ENCODE measurements around the gene BRAF. TPM values are rescaled to one million over a fixed set of nuclear protein-coding genes. Genes with fewer than 3 reads are reported as not detected.
"Not testable (repeated sequence)": the region's sequence is repeated elsewhere in the genome, so short reads cannot be mapped to it uniquely, and the experiment has no call there.

The BRAF gene
- total and polyA plus RNA-seq, 11 donors = 6.7 to 33.5 (median 23.4) TPM

DNA sequence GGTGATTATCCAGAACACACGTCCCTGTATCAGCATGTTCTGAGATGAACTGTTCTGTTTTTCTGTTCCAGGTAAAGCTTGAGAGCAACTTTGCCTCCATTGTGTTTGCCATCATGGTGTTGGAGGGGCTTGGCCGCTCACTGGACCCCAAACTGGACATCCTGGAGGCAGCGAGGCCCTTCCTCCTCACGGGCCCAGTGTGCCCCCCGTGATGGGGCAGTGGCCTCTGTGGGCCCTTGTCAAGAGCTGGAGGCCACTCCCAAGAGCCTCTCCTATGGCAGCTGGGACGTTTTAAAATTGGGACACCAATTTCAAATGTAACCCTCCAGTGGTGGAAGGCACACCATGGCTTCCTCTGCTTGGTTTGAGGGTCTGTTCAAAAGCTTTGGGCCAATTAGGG lies 230.1 kb downstream of the BRAF start:
- DNase-seq (no peak), ATAC-seq (no peak)
- intact Hi-C loops (cut with DNase I) = loop anchor here in 3 of 10 donors (2.0 to 10.0 kb wide), 3 partner anchors 20 to 320 kb away; partner anchors contain the start of genes BRAF (in 3 of the 3) and MRPS33 (in 1 of the 3)
- Histone ChIP-seq H3K36me3 (peaks cover 0 to 28% (median 14%) of the 10 kb centered on the region in 9 donors), H3K4me1 (peaks cover 4 to 31% (median 22%) of the 10 kb centered on the region in 12 donors), H3K27me3 (no peaks in the 10 kb centered on the region), H3K4me3 (no peak overlapping the region), H3K9me3 (no peaks in the 10 kb centered on the region), H3K27ac (no peak overlapping the region)
- TF ChIP-seq POLR2A (IDR thresholded peaks at IDR 0.05) (no peak), CTCF (IDR thresholded peaks at IDR 0.05) (no peak)
- WGBS, 4 donors = 91 to 98% (median 92%) methylated on average over 6 of the region's 6 CpGs

DNA sequence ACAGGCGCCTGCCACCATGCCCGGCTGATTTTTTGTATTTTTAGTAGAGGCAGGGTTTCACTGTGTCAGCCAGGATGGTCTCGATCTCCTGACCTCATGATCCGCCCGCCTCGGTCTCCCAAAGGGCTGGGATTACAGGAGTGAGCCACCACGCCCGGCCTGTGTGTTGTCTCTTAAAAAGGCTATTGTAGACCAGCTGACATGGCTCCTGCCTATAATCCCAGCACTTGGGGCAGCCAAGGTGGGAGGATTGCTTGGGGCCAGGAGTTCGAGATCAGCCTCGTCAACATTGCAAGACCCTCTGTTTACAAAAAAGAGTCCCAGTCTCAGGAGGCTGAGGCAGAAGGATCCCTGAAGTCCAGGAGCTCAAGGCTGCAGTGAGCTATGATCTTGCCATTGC lies 230.9 kb downstream of the BRAF start:
- H3K9me3 ChIP-seq, ATAC-seq, DNase-seq, H3K27me3 ChIP-seq, H3K27ac ChIP-seq, H3K4me3 ChIP-seq: not testable (repeated sequence)
- intact Hi-C loops (cut with DNase I) = loop anchor here in 3 of 10 donors (2.0 to 10.0 kb wide), 3 partner anchors 19 to 321 kb away; partner anchors contain the start of genes BRAF (in 3 of the 3) and MRPS33 (in 1 of the 3)
- Histone ChIP-seq H3K4me1 (peaks cover 4 to 23% (median 18%) of the 10 kb centered on the region in 12 donors), H3K36me3 (peaks cover 0 to 31% (median 20%) of the 10 kb centered on the region in 9 donors)
- 86 to 96% (median 95%) methylated on average over 9 to 10 of the region's 10 CpGs for WGBS, 4 donors

DNA sequence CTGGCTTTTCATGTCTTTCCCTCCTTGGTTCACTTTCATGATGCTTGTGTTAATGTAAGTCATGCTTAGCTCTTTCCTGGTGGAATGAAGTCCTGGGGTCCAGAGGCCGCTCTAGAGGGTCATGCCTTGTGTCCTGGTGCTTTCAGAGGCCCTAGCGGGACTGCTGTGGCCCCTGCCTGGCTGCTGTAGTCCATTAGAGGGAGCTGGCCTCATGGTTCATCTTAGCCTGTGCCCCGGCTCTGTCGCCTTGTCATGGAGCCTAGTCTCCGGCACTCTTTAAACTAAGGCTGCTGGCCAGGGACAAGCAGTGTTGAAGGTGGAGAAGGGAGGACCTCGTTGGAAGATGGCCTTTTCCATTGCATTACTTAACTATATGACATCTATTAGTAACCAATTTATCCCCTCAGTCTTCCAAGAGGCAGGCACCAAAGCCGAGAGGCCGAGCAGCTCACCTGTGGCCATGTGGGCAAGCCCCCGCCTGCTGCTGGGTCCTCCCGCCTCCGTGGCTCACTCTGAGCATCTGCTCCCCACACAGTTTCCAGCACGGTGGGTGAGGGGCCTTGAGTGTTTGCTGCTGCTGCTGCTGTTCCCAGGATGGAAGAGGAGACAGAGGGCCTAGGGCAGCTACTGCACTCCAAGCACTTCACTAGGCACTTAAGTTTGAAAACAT lies 233.2 kb downstream of the BRAF start:
- ATAC-seq (no peak), DNase-seq (no peak)
- H3K36me3 ChIP-seq = peaks cover 0 to 46% (median 38%) of the 10 kb centered on the region in 9 donors
- no peak overlapping the region for H3K27ac ChIP-seq
- peaks cover 0 to 8% (median 5%) of the 10 kb centered on the region in 12 donors for H3K4me1 ChIP-seq
- H3K4me3 ChIP-seq = no peak overlapping the region
- intact Hi-C loops (cut with DNase I) = loop anchor here in 3 of 10 donors (10.0 kb wide), 2 partner anchors 233 to 323 kb away; partner anchors contain the start of genes BRAF (in 3 of the 3) and MRPS33 (in 1 of the 3)
- WGBS, 4 donors = 85 to 92% (median 91%) methylated on average over 10 to 12 of the region's 12 CpGs
- H3K9me3 ChIP-seq = no peaks in the 10 kb centered on the region
- H3K27me3 ChIP-seq = no peaks in the 10 kb centered on the region
- no peak for TF ChIP-seq POLR2A (IDR thresholded peaks at IDR 0.05)

- no peaks in the 10 kb centered on the region for H3K4me1 ChIP-seq
- intact Hi-C loops (cut with DNase I) = loop anchor here in 4 of 10 donors (10.0 kb wide), 2 partner anchors 235 to 325 kb away; partner anchors contain the start of genes BRAF (in 3 of the 4) and MRPS33 (in 2 of the 4)
- DNase-seq (no peak), ATAC-seq (no peak)
- no peak overlapping the region for H3K27ac ChIP-seq
- no peak for TF ChIP-seq CTCF (IDR thresholded peaks at IDR 0.05)
- no peak for TF ChIP-seq POLR2A (IDR thresholded peaks at IDR 0.05)
- H3K36me3 ChIP-seq = peaks cover 0 to 50% (median 38%) of the 10 kb centered on the region in 9 donors
- no peaks in the 10 kb centered on the region for H3K27me3 ChIP-seq
- 94 to 97% (median 95%) methylated on average over 16 of the region's 16 CpGs for WGBS, 4 donors
- H3K9me3 ChIP-seq = no peaks in the 10 kb centered on the region
- H3K4me3 ChIP-seq = no peak overlapping the region
Measured at GRCh38 chr7:140689199-140690152, 235.3 kb downstream of the BRAF start.

Measured in heart left ventricle (tissue), 16 donors.